ENCODE data around the gene STX8.

Gene STX8

GRCh38 chr17:9531034-9531433 is 44.6 kb downstream of the STX8 start:
- ChIA-PET POLR2A (no interaction called here), CTCF (interaction anchor here (0.9 to 2.4 kb wide), 7 partner anchors 9 to 746 kb away, joined by 3 to 11 read pairs (median 5); no protein-coding TSS in a partner anchor)
- DNase-seq (ENCODE audit: low read depth, low spot score), result no peak
- no peak overlapping the region for H3K4me3 ChIP-seq (ENCODE audit: low read depth, low read length)
- no peak for TF ChIP-seq CTCF (IDR thresholded peaks at IDR 0.05; ENCODE audit: insufficient read depth, low read length, missing control alignments)

- ChIA-PET CTCF (interaction anchor here (0.7 to 1.6 kb wide), 6 partner anchors 9 to 641 kb away, joined by 3 to 6 read pairs (median 4); no protein-coding TSS in a partner anchor), POLR2A (no interaction called here)
- peak; percentile 58 for TF ChIP-seq CTCF (IDR thresholded peaks at IDR 0.05; ENCODE audit: insufficient read depth, low read length, missing control alignments)
- DNase-seq (ENCODE audit: low read depth, low spot score), result peak; percentile 2
- H3K4me3 ChIP-seq (ENCODE audit: low read depth, low read length), result no peak overlapping the region
These were observed 46.5 kb downstream of the STX8 start for GRCh38 chr17:9529033-9529700.

- POLR2A ChIA-PET, result no interaction called here
- TF ChIP-seq CTCF (IDR thresholded peaks at IDR 0.05; ENCODE audit: insufficient read depth, low read length, missing control alignments), result no peak
- DNase-seq (ENCODE audit: low read depth, low spot score), result no peak
- CTCF ChIA-PET, result interaction anchor here (0.6 to 1.3 kb wide), 3 partner anchors 260 to 532 kb away, joined by 3 to 5 read pairs (median 4); no protein-coding TSS in a partner anchor
- no peak overlapping the region for H3K4me3 ChIP-seq (ENCODE audit: low read depth, low read length)
These were observed 47.8 kb downstream of the STX8 start for GRCh38 chr17:9527788-9528187.

DNA sequence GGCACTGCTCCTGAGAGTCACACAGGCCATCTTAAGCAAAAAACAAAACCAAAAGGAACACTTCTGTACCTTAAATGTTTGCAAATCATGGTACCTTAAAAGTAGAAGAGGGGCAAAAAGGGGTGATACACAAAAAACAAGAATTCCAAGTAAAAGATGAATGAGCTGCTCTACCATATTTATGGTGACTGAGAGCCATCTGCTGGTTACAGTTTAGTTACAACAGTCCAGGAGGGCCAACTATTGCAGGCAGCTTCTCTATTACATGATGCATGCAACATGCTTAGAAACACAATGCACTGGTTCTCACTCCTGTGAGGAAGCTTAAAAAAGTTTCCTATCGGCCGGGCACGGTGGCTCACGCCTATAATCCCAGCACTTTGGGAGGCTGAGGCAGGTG is 53.5 kb downstream of the STX8 start:
- peak; percentile 58 for TF ChIP-seq CTCF (IDR thresholded peaks at IDR 0.05; ENCODE audit: insufficient read depth, low read length, missing control alignments)
- H3K4me3 ChIP-seq (ENCODE audit: low read depth, low read length), result no peak overlapping the region
- ChIA-PET CTCF (interaction anchor here (0.7 to 9.6 kb wide), 23 partner anchors 8 to 776 kb away, joined by 3 to 113 read pairs (median 5); no protein-coding TSS in a partner anchor), POLR2A (no interaction called here)
- DNase-seq (ENCODE audit: low read depth, low spot score), result no peak

DNA sequence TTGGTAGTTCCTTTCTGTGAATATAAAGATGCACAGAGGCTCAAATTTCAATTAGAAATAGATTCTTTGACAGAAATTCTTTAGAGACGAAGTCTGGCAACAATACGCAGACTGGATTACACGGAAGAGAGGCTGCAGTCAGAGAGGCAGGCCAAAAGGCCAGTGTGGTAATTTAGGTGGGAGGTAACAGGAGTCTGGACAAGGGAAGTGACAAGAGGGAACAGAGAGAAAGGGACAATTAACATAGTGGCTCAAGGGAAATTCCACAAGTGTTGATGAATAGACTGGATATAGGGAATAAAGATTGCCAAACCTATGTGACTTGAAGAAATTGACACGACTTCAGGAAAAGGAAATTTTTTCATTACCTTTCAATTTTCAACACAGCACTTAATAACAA is 54.6 kb downstream of the STX8 start:
- TF ChIP-seq CTCF (IDR thresholded peaks at IDR 0.05; ENCODE audit: insufficient read depth, low read length, missing control alignments), result no peak
- no peak overlapping the region for H3K4me3 ChIP-seq (ENCODE audit: low read depth, low read length)
- ChIA-PET POLR2A (no interaction called here), CTCF (interaction anchor here (1.1 to 9.6 kb wide), 14 partner anchors 10 to 735 kb away, joined by 3 to 113 read pairs (median 6); no protein-coding TSS in a partner anchor)
- DNase-seq (ENCODE audit: low read depth, low spot score), result no peak

DNA sequence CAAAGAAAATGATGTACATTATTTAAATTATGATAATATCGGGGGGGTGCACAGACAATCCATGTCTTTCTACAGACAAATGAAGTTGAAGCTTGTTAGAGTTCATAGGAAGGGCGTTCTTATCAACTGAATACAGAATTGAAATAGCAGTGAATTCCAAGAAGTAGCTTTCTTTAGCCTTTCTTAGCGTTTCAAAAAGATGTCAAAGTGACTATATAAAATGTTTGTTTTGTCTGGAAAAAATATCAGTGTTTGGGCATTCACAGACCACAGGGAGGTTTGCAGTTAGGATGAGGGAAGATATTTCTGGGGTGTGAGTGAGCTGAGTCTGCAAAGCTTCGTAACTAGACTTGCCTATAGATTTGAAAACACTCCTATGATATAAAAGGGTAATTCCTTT is 55.0 kb downstream of the STX8 start:
- DNase-seq (ENCODE audit: low read depth, low spot score), result no peak
- CTCF ChIA-PET, result interaction anchor here (0.7 to 9.6 kb wide), 13 partner anchors 10 to 735 kb away, joined by 3 to 113 read pairs (median 4); no protein-coding TSS in a partner anchor
- H3K4me3 ChIP-seq (ENCODE audit: low read depth, low read length), result no peak overlapping the region
- POLR2A ChIA-PET, result no interaction called here
- no peak for TF ChIP-seq CTCF (IDR thresholded peaks at IDR 0.05; ENCODE audit: insufficient read depth, low read length, missing control alignments)

Data from AG04449 (cell line).